Ishikawa (cell line): ENCODE results near the gene CATSPER3.

Source experiments
- CEBPB ChIP-seq: IDR thresholded peaks from 2 replicates; pipeline ENCODE4 v1.6.1; 2012
- CREB1 ChIP-seq: IDR thresholded peaks from 2 replicates; pipeline ENCODE4 v1.6.1; 2012; ENCODE audit warnings: low read depth
- EGR1 ChIP-seq: IDR thresholded peaks from 2 replicates; pipeline ENCODE4 v1.6.1; 2012
- EP300 ChIP-seq: IDR thresholded peaks from 2 replicates; pipeline ENCODE4 v1.6.1; 2012; ENCODE audit warnings: borderline replicate concordance
- FOXM1 ChIP-seq: IDR thresholded peaks from 2 replicates; pipeline ENCODE4 v1.6.1; 2012; ENCODE audit warnings: low read depth, borderline replicate concordance
- MAX ChIP-seq: IDR thresholded peaks from 2 replicates; pipeline ENCODE4 v1.6.1; 2012
- NFIC ChIP-seq: IDR thresholded peaks from 2 replicates; pipeline ENCODE4 v1.6.1; 2012
- RAD21 ChIP-seq: IDR thresholded peaks from 2 replicates; pipeline ENCODE4 v1.6.1; 2012; ENCODE audit warnings: low read depth
- TAF1 ChIP-seq: IDR thresholded peaks from 2 replicates; pipeline ENCODE4 v1.6.1; 2012; ENCODE audit warnings: low read depth, mild to moderate bottlenecking
- TCF12 ChIP-seq: IDR thresholded peaks from 2 replicates; pipeline ENCODE4 v1.6.1; 2012; ENCODE audit warnings: low read depth
- TEAD4 ChIP-seq: IDR thresholded peaks from 2 replicates; pipeline ENCODE4 v1.6.1; 2012
- USF1 ChIP-seq: IDR thresholded peaks from 2 replicates; pipeline ENCODE4 v1.6.1; 2012
- YY1 ChIP-seq: IDR thresholded peaks from 2 replicates; pipeline ENCODE4 v1.6.1; 2012; ENCODE audit warnings: low read depth
- ZBTB7A ChIP-seq: IDR thresholded peaks from 2 replicates; pipeline ENCODE4 v1.6.1; 2012; ENCODE audit warnings: low read depth
- TF ChIP-seq, protein P1 (sequence below): IDR thresholded peaks from 2 replicates; pipeline ENCODE4 v1.6.1; 2012; ENCODE audit warnings: low read depth, mild to moderate bottlenecking

Gene CATSPER3

DNA sequence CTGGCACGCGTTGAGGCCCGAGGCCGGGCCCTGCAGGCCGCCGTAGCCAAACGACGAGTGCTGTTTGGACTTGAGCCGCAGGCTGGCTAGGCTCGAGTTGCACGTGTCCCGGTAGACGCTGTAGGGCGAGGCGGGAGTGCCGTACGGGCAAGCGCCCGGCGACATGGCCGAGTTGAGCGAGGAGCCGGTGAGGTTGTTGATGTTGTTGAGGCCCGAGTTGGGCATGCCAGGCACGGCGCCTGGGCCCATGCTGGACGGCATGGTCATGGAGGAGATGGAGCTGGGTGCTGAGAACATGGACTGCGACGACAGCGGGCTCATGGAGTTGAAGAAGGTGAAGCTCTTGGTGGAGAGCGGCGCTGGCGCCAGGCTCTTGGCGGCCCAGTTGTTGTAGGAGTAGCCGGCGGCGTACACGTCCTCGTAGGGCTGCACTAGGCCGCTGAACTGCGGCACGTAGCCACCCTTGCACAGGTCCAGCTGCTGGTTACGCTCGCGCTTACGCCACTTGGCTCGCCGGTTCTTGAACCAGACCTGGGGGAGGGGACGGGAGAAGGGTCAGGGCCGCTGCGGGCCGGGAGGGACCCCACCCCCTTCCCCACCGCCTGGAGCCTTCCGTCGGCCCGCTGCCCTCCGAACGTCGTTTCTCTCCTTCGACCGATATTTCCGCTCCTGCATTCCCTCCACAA is 61.2 kb downstream of the CATSPER3 start:
- TF ChIP-seq USF1 (no peak), YY1 (no peak), EP300 (no peak), TAF1 (no peak), FOXM1 (no peak), TCF12 (no peak), RAD21 (no peak), CEBPB (no peak), MAX (no peak), TEAD4 (no peak), ZBTB7A (no peak), NFIC (no peak), CREB1 (no peak)

DNA sequence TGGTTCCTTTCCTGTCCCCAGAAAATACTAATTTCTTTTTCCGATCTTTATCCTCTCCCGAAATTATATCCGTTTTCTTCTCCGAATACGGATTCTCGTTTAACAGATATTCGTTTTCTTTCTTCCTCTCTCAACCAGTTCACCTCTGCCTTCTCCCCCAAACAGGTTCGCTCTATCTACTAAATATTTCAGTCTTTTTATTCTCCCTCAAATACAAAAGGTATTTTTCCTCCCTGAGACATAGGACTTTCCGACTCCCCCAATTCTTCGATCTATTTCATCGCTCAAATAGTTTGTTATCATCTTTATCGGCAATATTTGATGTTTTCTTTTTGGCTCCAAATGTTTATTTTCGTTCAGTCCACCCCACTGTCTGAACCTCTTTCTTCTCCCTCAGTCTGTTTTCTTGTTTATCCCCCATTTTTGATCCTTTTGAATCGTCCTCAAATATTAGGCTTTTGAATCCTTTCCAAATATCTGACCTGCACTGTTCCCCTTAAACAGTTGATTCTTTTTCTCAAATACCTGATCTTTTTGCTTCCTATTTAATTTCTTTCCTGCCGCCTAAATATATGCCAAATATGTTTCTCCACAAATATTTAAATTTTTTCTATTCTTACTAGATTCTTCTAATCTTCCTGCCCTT is 61.9 kb downstream of the CATSPER3 start:
- TF ChIP-seq CEBPB (no peak), ZBTB7A (no peak), CREB1 (no peak), MAX (no peak), EP300 (no peak), RAD21 (no peak), FOXM1 (no peak), TCF12 (no peak), TAF1 (no peak), USF1 (no peak), NFIC (no peak), YY1 (no peak), EGR1 (no peak), TEAD4 (no peak)
- TF ChIP-seq, protein P1, sequence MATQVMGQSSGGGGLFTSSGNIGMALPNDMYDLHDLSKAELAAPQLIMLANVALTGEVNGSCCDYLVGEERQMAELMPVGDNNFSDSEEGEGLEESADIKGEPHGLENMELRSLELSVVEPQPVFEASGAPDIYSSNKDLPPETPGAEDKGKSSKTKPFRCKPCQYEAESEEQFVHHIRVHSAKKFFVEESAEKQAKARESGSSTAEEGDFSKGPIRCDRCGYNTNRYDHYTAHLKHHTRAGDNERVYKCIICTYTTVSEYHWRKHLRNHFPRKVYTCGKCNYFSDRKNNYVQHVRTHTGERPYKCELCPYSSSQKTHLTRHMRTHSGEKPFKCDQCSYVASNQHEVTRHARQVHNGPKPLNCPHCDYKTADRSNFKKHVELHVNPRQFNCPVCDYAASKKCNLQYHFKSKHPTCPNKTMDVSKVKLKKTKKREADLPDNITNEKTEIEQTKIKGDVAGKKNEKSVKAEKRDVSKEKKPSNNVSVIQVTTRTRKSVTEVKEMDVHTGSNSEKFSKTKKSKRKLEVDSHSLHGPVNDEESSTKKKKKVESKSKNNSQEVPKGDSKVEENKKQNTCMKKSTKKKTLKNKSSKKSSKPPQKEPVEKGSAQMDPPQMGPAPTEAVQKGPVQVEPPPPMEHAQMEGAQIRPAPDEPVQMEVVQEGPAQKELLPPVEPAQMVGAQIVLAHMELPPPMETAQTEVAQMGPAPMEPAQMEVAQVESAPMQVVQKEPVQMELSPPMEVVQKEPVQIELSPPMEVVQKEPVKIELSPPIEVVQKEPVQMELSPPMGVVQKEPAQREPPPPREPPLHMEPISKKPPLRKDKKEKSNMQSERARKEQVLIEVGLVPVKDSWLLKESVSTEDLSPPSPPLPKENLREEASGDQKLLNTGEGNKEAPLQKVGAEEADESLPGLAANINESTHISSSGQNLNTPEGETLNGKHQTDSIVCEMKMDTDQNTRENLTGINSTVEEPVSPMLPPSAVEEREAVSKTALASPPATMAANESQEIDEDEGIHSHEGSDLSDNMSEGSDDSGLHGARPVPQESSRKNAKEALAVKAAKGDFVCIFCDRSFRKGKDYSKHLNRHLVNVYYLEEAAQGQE = no peak

DNA sequence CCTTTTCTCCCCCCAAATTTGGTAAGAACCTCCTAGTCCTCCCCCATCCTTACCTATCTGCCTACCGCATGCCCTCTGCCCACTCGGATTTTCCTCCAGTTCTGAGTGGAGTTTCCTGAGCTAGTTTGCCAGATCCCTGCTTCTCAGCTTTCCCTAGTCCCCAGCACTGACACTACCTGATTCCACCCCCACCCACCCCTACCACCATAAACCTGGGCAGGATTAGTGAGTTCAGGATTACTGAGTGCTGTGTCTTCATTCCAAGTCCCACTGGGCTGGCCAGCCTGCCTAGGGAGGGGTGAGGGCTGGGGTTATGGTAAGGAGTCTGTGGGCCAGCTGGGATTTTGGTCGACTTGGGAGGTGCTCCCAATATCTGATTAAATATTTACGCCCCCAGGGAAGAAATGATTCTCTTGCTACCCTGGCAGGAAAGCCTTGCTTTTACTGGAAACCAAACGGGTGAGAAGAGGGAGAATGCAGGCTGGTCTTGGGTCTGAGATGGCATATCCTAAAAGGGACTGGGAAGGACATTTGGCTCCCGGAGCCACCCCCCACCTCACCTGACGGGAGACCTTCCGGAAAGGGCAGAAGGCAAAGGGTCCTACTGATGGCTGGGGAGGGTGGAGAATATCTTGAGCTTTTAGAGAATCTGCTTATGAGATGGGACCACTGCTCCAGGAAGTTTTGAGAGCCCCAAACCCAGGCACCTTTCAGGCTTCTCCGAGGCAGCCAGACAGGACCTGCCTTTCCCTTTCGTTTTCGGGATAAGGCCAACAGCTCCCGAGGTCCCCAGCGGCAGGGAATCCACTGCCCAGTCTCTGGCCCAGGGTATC is 62.6 kb downstream of the CATSPER3 start:
- TF ChIP-seq TCF12 (no peak), USF1 (no peak), EGR1 (no peak), ZBTB7A (no peak), TEAD4 (no peak), FOXM1 (no peak), EP300 (no peak), CEBPB (no peak), YY1 (no peak), NFIC (no peak), RAD21 (no peak), MAX (no peak), TAF1 (no peak)
- TF ChIP-seq, protein P1 = no peak

DNA sequence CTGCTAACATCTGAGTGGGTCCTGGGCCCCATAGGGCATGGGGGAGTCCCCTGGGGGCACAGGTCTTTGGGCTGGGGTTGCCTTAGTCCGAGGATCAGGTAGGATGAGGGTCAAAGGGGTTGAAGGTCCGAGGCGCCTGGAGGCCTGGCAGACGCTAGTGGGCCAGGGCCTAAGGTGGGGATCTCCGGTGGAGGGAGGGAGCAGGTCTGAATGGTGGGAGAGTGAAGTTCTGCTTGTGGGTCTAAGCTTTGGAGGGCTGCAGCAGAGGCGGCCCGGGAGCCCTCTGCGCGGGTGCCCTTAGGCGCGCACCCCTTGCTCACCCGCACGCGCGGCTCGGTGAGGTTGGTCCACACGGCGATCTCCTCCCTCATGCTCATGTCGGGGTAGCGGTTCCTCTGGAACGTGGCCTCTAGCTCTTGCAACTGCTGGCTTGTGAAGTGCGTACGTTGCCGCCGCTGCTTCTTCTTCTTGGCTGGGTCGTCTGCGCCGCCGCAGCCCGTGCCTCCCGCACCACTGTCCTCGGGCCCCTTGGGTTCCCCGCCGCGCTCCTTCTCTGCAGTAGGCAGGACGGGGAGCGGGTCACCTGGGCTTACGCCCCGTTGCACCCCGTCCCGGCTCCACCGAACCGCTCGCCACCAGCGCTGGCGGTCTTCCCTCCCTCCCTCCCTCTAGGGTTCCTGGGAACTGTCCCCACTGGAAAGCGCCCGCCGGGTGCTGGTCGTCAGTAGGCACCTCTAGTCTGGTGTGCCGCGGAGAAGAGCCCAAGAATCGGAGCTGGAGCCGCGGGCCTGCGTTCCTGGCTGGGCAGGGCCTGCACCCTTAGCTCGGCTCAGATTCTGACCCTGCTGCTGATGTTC is 63.5 kb downstream of the CATSPER3 start:
- TF ChIP-seq USF1 (no peak), ZBTB7A (no peak), TAF1 (no peak), EP300 (no peak), NFIC (no peak), CREB1 (no peak), RAD21 (no peak), TEAD4 (no peak), MAX (no peak), YY1 (no peak), CEBPB (no peak), FOXM1 (no peak), EGR1 (no peak)
- TF ChIP-seq, protein P1 = no peak
